H1 (cell line): ENCODE data around the gene DRD1.

Experiments
- EZH2 ChIP-seq: fragments of 200-600 bp; sonication (generic); IDR thresholded peaks from 2 replicates; pipeline ENCODE4 v1.7.1; 2012; ENCODE audit warnings: low read depth, mild to moderate bottlenecking, moderate library complexity, low read length, inconsistent platforms; ENCODE audit not compliant: severe bottlenecking
- TF ChIP-seq, protein P1 (sequence below): IDR thresholded peaks from 2 replicates; pipeline ENCODE4 v1.6.1; 2012; ENCODE audit warnings: inconsistent platforms

- no peak for TF ChIP-seq EZH2
- TF ChIP-seq, protein P1, sequence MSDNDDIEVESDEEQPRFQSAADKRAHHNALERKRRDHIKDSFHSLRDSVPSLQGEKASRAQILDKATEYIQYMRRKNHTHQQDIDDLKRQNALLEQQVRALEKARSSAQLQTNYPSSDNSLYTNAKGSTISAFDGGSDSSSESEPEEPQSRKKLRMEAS: no peak
These were observed 28.4 kb upstream of the DRD1 start for GRCh38 chr5:175472378-175472777.
